Measurements from ENCODE around the gene AKR7A2. TPM values are rescaled to one million over a fixed set of nuclear protein-coding genes. Genes with fewer than 3 reads are reported as not detected.
"Not testable (repeated sequence)": the region's sequence is repeated elsewhere in the genome, so short reads cannot be mapped to it uniquely, and the experiment has no call there.

AKR7A2 gene
- polyA plus RNA-seq, 2 donors = 9.4 to 52.6 TPM

- Histone ChIP-seq H3K9me3 (ENCODE audit: control insufficient read depth in 2 of 2, insufficient read depth in 1 of 2, low read depth in 1 of 2, low read length in 1 of 2) (no peaks in the 10 kb centered on the region), H3K4me1 (ENCODE audit: control insufficient read depth in 2 of 2, insufficient read depth in 2 of 2, low read length in 1 of 2) (peaks cover 1 to 4% of the 10 kb centered on the region in 2 donors), H3K27me3 (ENCODE audit: control insufficient read depth in 1 of 2, insufficient read depth in 2 of 2, low read length in 2 of 2) (no peaks in the 10 kb centered on the region), H3K4me3 (ENCODE audit: low read depth in 1 of 2, low read length in 2 of 2) (no peak overlapping the region), H3K27ac (ENCODE audit: low read depth in 2 of 2, low read length in 1 of 2) (no peak overlapping the region), H3K36me3 (ENCODE audit: control insufficient read depth in 2 of 2, insufficient read depth in 2 of 2, low read length in 1 of 2) (peaks cover 21 to 38% of the 10 kb centered on the region in 2 donors)
- WGBS, 2 donors = 89 to 92% methylated on average over 10 of the region's 10 CpGs
Measured at GRCh38 chr1:19258353-19258752, 53.6 kb downstream of the AKR7A2 start.

- H3K4me1 ChIP-seq (ENCODE audit: control insufficient read depth in 2 of 2, insufficient read depth in 2 of 2, low read length in 1 of 2) = peaks cover 5 to 6% of the 10 kb centered on the region in 2 donors
- no peaks in the 10 kb centered on the region for H3K27me3 ChIP-seq (ENCODE audit: control insufficient read depth in 1 of 2, insufficient read depth in 2 of 2, low read length in 2 of 2)
- 74% methylated on average over 15 of the region's 15 CpGs for WGBS, 2 donors
- no peaks in the 10 kb centered on the region for H3K9me3 ChIP-seq (ENCODE audit: control insufficient read depth in 2 of 2, insufficient read depth in 1 of 2, low read depth in 1 of 2, low read length in 1 of 2)
- H3K4me3 ChIP-seq (ENCODE audit: low read depth in 1 of 2, low read length in 2 of 2) = no peak overlapping the region
- no peak overlapping the region for H3K27ac ChIP-seq (ENCODE audit: low read depth in 2 of 2, low read length in 1 of 2)
- H3K36me3 ChIP-seq (ENCODE audit: control insufficient read depth in 2 of 2, insufficient read depth in 2 of 2, low read length in 1 of 2) = peaks cover 21 to 38% of the 10 kb centered on the region in 2 donors
Measured at GRCh38 chr1:19257178-19257914, 54.6 kb downstream of the AKR7A2 start.

GRCh38 chr1:19256301-19256700, 55.6 kb downstream of the AKR7A2 start:
- not testable (repeated sequence) for H3K27ac ChIP-seq (ENCODE audit: low read depth in 2 of 2, low read length in 1 of 2); H3K27me3 ChIP-seq (ENCODE audit: control insufficient read depth in 1 of 2, insufficient read depth in 2 of 2, low read length in 2 of 2); H3K4me1 ChIP-seq (ENCODE audit: control insufficient read depth in 2 of 2, insufficient read depth in 2 of 2, low read length in 1 of 2); H3K4me3 ChIP-seq (ENCODE audit: low read depth in 1 of 2, low read length in 2 of 2); H3K9me3 ChIP-seq (ENCODE audit: control insufficient read depth in 2 of 2, insufficient read depth in 1 of 2, low read depth in 1 of 2, low read length in 1 of 2)
- 94 to 96% methylated on average over 5 of the region's 5 CpGs for WGBS, 2 donors
- H3K36me3 ChIP-seq (ENCODE audit: control insufficient read depth in 2 of 2, insufficient read depth in 2 of 2, low read length in 1 of 2) = peaks cover 21 to 38% of the 10 kb centered on the region in 2 donors

GRCh38 chr1:19255288-19255687, 56.7 kb downstream of the AKR7A2 start:
- no peaks in the 10 kb centered on the region for H3K9me3 ChIP-seq (ENCODE audit: control insufficient read depth in 2 of 2, insufficient read depth in 1 of 2, low read depth in 1 of 2, low read length in 1 of 2)
- no peak overlapping the region for H3K4me3 ChIP-seq (ENCODE audit: low read depth in 1 of 2, low read length in 2 of 2)
- H3K36me3 ChIP-seq (ENCODE audit: control insufficient read depth in 2 of 2, insufficient read depth in 2 of 2, low read length in 1 of 2) = peaks cover 21 to 35% of the 10 kb centered on the region in 2 donors
- H3K27ac ChIP-seq (ENCODE audit: low read depth in 2 of 2, low read length in 1 of 2) = no peak overlapping the region
- WGBS, 2 donors = 71 to 87% methylated on average over 4 of the region's 4 CpGs
- H3K27me3 ChIP-seq (ENCODE audit: control insufficient read depth in 1 of 2, insufficient read depth in 2 of 2, low read length in 2 of 2) = no peaks in the 10 kb centered on the region
- H3K4me1 ChIP-seq (ENCODE audit: control insufficient read depth in 2 of 2, insufficient read depth in 2 of 2, low read length in 1 of 2) = peaks cover 7 to 8% of the 10 kb centered on the region in 2 donors

GRCh38 chr1:19254416-19254815, 57.5 kb downstream of the AKR7A2 start:
- Histone ChIP-seq H3K27me3 (ENCODE audit: control insufficient read depth in 1 of 2, insufficient read depth in 2 of 2, low read length in 2 of 2) (no peaks in the 10 kb centered on the region), H3K4me3 (ENCODE audit: low read depth in 1 of 2, low read length in 2 of 2) (no peak overlapping the region), H3K4me1 (ENCODE audit: control insufficient read depth in 2 of 2, insufficient read depth in 2 of 2, low read length in 1 of 2) (peaks cover 7 to 8% of the 10 kb centered on the region in 2 donors), H3K36me3 (ENCODE audit: control insufficient read depth in 2 of 2, insufficient read depth in 2 of 2, low read length in 1 of 2) (peaks cover 19 to 28% of the 10 kb centered on the region in 2 donors), H3K27ac (ENCODE audit: low read depth in 2 of 2, low read length in 1 of 2) (no peak overlapping the region), H3K9me3 (ENCODE audit: control insufficient read depth in 2 of 2, insufficient read depth in 1 of 2, low read depth in 1 of 2, low read length in 1 of 2) (no peaks in the 10 kb centered on the region)

Other genes starting within 250 kb of the AKR7A2 start
- 10 to 100 TPM; 81.9 to 89.9 TPM for gene UBR4, start 101.9 kb downstream of the AKR7A2 start, polyA plus RNA-seq
- 10 to 100 TPM in 1 of 2 donors, 1 to 10 TPM in 1; 9.4 to 11.3 TPM for gene EMC1, start 60.6 kb downstream of the AKR7A2 start, polyA plus RNA-seq
- gene MRTO4, start 60.3 kb downstream of the AKR7A2 start, polyA plus RNA-seq = 10 to 100 TPM; 44.5 to 44.6 TPM
- 1 to 10 TPM; 1.3 to 1.4 TPM for gene AKR7A3, start 23.4 kb downstream of the AKR7A2 start, polyA plus RNA-seq
- gene SLC66A1, start 182 bp upstream of the AKR7A2 start, polyA plus RNA-seq = 1 to 10 TPM; 8.6 to 8.9 TPM
- gene CAPZB, start 173.4 kb upstream of the AKR7A2 start, polyA plus RNA-seq = 100 to 1,000 TPM; 221 to 272 TPM

Measured in esophagus (tissue), 2 donors.